Stimulated activated naive CD8-positive, alpha-beta T cell treated with anti-CD3 and anti-CD28 coated beads, Interleukin-15, amount 100 ng/mL, for 72 hours (primary cell): ENCODE measurements around the gene IKBKG.
"Not testable (repeated sequence)": the region's sequence is repeated elsewhere in the genome, so short reads cannot be mapped to it uniquely, and the experiment has no call there.

Source experiments
- ATAC-seq: fragments of 150-1000 bp; cut with Tn5 transposase; 2 replicates; pipeline ENCODE4 v1.10.0; 2021; ENCODE audit warnings: mild to moderate bottlenecking, moderate library complexity
- DNase-seq, 2 donors: peaks; one replicate each; pipeline ENCODE4 v3.0.0; 2021 to 2022
- H3K27ac Mint-ChIP-seq, 2 donors: one replicate each; pipeline ENCODE4 v1.8.0; 2022; ENCODE audit warnings: mild to moderate bottlenecking in 2 of 2, mixed read lengths in 2 of 2, moderate library complexity in 2 of 2
- H3K27me3 Mint-ChIP-seq: one replicate; pipeline ENCODE4 v1.8.0; 2022; ENCODE audit warnings: mixed read lengths
- H3K4me1 Mint-ChIP-seq: one replicate; pipeline ENCODE4 v1.8.0; 2022; ENCODE audit warnings: mild to moderate bottlenecking, mixed read lengths
- H3K4me3 Mint-ChIP-seq, 2 donors: one replicate each; pipeline ENCODE4 v1.8.0; 2022; ENCODE audit warnings: mild to moderate bottlenecking in 2 of 2, mixed read lengths in 2 of 2, moderate library complexity in 1 of 2
- H3K9me3 Mint-ChIP-seq, 2 donors: one replicate each; pipeline ENCODE4 v1.8.0; 2022; ENCODE audit warnings: mixed read lengths in 2 of 2

The IKBKG gene

DNA sequence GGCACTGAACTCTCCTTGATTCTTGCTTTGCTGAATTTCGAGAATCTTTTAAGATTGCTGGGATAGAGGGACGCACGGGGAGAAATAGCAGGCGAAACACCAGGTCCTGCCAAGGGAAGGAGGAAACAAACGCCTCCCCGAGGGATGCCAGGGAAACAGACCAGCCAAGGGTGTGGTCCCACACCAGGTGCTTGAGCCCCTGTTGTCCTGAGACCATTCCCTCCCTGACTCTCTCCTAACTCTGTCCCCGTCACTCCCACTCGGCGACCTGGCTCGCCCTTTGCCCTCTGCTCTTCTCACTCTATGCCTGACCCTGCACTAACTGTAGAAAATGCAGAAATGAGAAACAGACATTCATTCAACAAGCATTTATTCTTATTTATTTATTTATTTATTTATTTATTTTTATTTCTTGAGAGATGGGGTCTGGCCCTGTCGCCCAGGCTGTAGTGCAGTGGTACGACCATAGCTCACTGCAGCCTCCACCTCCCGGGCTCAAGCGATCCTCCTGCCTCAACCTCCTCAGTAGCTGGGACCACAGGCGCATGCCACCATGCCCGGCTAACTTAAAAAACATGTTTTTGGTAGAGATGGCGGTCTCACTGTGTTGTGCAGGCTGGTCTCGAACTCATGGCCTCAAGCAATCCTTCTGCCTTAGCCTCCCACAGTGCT, 55.5 kb downstream of the IKBKG start:
- no peak for ATAC-seq
- no peaks in the 10 kb centered on the region for H3K9me3 Mint-ChIP-seq
- H3K27me3 Mint-ChIP-seq = peaks cover 8% of the 10 kb centered on the region
- no peak overlapping the region for H3K27ac Mint-ChIP-seq
- H3K4me1 Mint-ChIP-seq = peaks cover 21% of the 10 kb centered on the region
- DNase-seq = no peak
- H3K4me3 Mint-ChIP-seq = no peak overlapping the region

DNA sequence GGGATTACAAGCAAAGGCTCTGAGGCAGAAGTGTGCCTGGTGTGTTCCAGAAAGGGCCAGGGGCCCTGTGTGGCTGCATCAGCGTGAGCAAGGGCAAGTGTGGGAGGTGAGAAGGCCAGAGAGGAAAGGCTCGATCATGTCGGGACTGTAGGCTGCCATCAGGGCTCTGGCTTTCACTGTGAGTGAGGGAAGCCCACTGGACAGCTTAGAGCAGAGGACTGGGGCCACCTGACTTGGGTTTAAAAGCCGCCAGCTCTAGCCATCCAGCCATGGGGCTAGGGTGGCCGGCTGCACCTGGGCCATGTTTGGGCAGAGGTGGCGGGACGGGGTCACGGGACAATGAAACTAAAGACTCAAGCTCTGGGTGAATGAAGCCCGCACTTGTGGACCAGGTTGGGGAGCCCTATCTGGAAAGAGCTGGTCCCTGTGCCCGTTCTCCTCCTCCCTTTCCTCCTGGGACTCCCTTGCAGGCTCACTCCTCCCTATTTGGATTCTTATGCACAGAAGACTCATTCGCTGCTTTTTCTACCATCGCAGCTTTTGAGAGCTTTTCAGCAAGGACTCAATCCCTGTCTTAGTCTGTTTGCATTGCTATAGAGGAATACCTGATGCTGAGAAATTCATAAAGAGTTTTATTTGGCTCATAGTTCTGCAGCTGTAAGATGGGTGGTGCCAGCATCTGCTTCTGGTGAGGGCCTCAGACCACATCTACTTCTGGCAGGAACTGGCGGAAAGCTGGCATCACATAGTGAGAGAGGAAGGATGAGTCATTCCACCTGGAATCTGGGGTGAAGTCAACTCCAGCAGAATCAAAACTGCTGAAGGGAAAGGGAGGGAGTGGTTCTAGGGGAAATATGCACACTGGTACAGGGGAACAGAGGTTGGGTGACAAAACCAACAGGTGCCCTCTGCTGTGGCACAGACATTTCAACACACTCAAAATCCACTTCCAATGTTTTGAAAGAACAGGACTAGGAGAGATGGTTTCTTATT, 56.3 kb downstream of the IKBKG start:
- H3K4me1 Mint-ChIP-seq = peaks cover 21% of the 10 kb centered on the region
- H3K27ac Mint-ChIP-seq = no peak overlapping the region
- H3K4me3 Mint-ChIP-seq = no peak overlapping the region
- H3K9me3 Mint-ChIP-seq = no peaks in the 10 kb centered on the region
- no peak for DNase-seq
- peaks cover 8% of the 10 kb centered on the region for H3K27me3 Mint-ChIP-seq
- ATAC-seq = no peak

DNA sequence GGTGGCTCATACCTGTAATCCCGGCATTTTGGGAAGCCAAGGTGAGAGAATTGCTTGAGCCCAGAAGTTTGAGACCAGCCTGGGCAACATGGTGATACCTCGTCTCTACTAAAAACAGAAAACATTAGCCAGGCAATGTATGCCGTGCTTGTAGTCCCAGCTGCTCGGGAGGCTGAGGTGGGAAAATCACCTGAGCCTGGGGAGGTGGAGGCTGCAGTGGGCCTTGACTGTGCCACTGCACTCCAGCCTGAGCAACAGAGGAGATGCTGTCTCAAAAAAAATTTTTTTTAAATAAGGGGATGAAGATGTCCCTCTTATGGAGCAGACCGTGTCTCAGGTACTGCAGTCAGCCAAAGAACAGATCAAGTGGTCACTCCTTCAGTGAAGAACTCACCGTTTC, 58.1 kb downstream of the IKBKG start:
- no peak for ATAC-seq
- no peak overlapping the region for H3K4me3 Mint-ChIP-seq
- peaks cover 10% of the 10 kb centered on the region for H3K4me1 Mint-ChIP-seq
- H3K27me3 Mint-ChIP-seq = peaks cover 8% of the 10 kb centered on the region
- H3K9me3 Mint-ChIP-seq = no peaks in the 10 kb centered on the region
- no peak for DNase-seq
- no peak overlapping the region for H3K27ac Mint-ChIP-seq

DNA sequence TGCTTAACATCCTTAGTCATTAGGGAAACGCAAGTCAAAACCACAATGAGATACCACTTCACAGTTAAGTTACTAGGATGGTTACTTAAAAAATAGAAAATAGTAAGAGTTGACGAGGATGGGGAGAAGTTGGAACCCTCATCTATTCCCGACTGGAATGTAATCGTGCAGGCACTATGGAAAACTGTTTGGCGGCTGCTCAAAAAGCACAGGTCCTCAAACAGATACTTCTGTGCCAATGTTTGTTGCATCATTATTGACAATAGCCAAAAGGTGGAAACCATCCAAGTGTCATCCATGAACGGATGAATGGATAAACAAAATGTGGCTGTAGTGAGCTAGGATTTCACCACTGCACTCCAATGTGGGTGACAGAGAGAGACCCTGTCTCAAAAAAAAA, 60.0 kb downstream of the IKBKG start:
- peaks cover 10% of the 10 kb centered on the region for H3K4me1 Mint-ChIP-seq
- H3K4me3 Mint-ChIP-seq = no peak overlapping the region
- no peaks in the 10 kb centered on the region for H3K9me3 Mint-ChIP-seq

DNA sequence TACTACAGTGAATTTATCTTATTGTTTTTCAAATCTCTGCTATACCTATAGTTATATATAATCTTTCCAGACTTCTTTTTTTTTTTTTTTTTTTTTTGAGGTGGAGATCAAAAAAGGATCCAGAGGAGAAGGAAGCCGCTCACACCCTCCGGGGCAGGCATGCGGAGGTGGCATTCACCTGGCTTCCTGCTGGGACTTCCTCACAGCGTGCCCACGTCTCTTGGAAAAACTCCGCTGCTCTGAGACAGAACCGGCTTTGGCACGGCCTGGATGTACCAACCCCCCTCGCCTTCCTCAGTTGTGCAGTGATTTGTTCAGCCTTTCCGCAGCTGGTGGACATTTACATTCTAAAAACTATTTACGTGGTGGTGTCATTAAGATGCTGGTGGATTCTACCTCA, 60.6 kb downstream of the IKBKG start:
- not testable (repeated sequence) for H3K9me3 Mint-ChIP-seq, H3K4me3 Mint-ChIP-seq, DNase-seq, H3K27me3 Mint-ChIP-seq, ATAC-seq, H3K27ac Mint-ChIP-seq
- peaks cover 10% of the 10 kb centered on the region for H3K4me1 Mint-ChIP-seq

More for the DNA sequence above, 60.0 kb downstream of the IKBKG start:
- no peak for DNase-seq
- Mint-ChIP-seq H3K27ac (no peak overlapping the region), H3K27me3 (peaks cover 8% of the 10 kb centered on the region)
- ATAC-seq = no peak

DNA sequence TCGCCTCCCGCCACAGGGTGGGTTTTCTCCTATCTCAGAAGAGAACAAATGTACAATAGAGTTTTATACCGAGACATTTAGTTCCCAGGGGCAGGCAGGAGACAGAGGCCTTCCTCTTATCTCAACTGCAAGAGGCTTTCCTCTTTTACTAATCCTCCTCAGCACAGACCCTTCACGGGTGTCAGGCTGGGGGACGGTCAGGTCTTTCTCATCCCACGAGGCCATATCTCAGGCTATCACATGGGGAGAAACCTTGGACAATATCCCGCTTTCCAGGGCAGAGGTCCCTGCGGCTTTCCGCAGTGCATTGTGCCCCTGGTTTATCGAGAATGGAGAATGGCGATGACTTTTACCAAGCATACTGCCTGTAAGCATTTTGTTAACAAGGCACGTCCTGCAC, 61.4 kb downstream of the IKBKG start:
- not testable (repeated sequence) for ATAC-seq, H3K27ac Mint-ChIP-seq, H3K27me3 Mint-ChIP-seq, H3K4me3 Mint-ChIP-seq, H3K9me3 Mint-ChIP-seq, DNase-seq
- H3K4me1 Mint-ChIP-seq = peaks cover 10% of the 10 kb centered on the region

DNA sequence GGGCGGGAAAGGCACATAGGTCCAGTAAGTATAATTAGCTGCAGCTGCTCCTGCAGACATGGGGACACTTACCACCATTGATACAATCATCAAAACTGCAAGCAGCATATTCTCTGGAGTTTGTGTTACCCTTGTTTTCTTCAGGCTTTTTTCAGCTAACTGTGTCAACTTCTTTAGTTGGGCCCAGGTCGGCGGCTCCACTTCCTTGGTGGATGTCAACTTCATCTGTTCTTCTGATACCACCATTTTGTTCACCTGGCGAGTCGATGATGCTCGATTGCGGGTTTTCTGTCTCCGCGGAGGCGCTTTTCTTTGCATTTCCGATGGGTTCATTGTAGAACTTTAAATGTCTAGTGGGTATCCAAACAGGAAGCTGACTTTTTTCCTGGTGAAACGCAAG, 63.7 kb downstream of the IKBKG start:
- H3K9me3 Mint-ChIP-seq, H3K27me3 Mint-ChIP-seq, ATAC-seq, H3K27ac Mint-ChIP-seq, H3K4me3 Mint-ChIP-seq, H3K4me1 Mint-ChIP-seq, DNase-seq: not testable (repeated sequence)

DNA sequence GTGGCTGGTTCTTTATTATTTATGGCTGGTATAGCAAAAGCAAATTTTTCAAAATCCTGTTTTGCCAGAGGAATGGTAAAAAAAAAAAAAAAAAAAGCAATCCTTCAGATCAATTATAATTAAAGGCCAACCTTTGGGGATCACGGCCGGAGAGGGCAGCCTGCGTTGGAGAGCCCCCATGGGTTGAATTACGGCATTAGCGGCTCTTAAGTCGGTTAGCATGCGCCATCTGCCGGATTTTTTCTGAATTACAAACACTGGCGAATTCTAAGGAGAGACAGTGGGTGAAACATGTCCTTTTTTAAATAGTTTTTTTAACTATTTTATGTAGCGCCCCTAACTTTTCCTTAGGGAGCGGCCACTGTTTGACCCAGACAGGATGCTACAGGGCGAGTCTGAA, 66.2 kb downstream of the IKBKG start:
- not testable (repeated sequence) for ATAC-seq, H3K27me3 Mint-ChIP-seq, H3K9me3 Mint-ChIP-seq, H3K27ac Mint-ChIP-seq, DNase-seq, H3K4me3 Mint-ChIP-seq, H3K4me1 Mint-ChIP-seq
